MCF 10A (cell line): Measurements from ENCODE around the gene FAP. TPM values are rescaled to one million over a fixed set of nuclear protein-coding genes. Genes with fewer than 3 reads are reported as not detected.

Source experiments
- BruUV-seq: library from RNA; stranded (reverse); fragments of 400-500 nt; replicated peaks from 2 replicates; lab custom pipeline; 2021; lab: Mats Ljungman, UMichigan
- CTCF ChIA-PET: fragments of 300-600 bp; sonication (Branson Sonifier 250); formaldehyde crosslinking; extraction: SDS; loops from one replicate; lab custom pipeline; 2021; ENCODE audit warnings: antibody characterized with exemption, inconsistent platforms; lab: Yijun Ruan, JAX
- POLR2A ChIA-PET: fragments of 300-600, 350-650 bp; sonication (Branson Sonifier 250); formaldehyde crosslinking; extraction: SDS; loops from one replicate; lab custom pipeline; 2020; ENCODE audit warnings: antibody characterized with exemption, inconsistent platforms; lab: Yijun Ruan, JAX
- DNase-seq: peaks from one replicate; pipeline ENCODE4 v3.0.0-alpha.2; 2018; ENCODE audit not compliant: unreplicated experiment
- H3K27ac Mint-ChIP-seq: one replicate; pipeline ENCODE4 v1.8.0; 2022; ENCODE audit warnings: mild to moderate bottlenecking, low read depth, mixed read lengths; ENCODE audit not compliant: unreplicated experiment
- H3K27me3 Mint-ChIP-seq: one replicate; pipeline ENCODE4 v1.8.0; 2022; ENCODE audit warnings: mixed read lengths; ENCODE audit not compliant: insufficient read depth, unreplicated experiment
- H3K36me3 Mint-ChIP-seq: one replicate; pipeline ENCODE4 v1.8.0; 2022; ENCODE audit warnings: mild to moderate bottlenecking, moderate library complexity, mixed read lengths; ENCODE audit not compliant: insufficient read depth, unreplicated experiment
- H3K4me1 Mint-ChIP-seq: one replicate; pipeline ENCODE4 v1.8.0; 2022; ENCODE audit warnings: mixed read lengths; ENCODE audit not compliant: insufficient read depth, unreplicated experiment
- H3K4me3 Mint-ChIP-seq: one replicate; pipeline ENCODE4 v1.8.0; 2022; ENCODE audit warnings: mild to moderate bottlenecking, moderate library complexity, mixed read lengths; ENCODE audit not compliant: unreplicated experiment
- H3K9me3 Mint-ChIP-seq: one replicate; pipeline ENCODE4 v1.8.0; 2022; ENCODE audit warnings: mixed read lengths; ENCODE audit not compliant: unreplicated experiment
- intact Hi-C: fragments of 100-400 bp; cut with micrococcal nuclease; formaldehyde crosslinking; loops from 2 replicates; pipeline ENCODE4 v1.14.1; 2022
- total RNA-seq: library from RNA; stranded (reverse); gene quantifications from 2 replicates; pipeline ENCODE4 v1.2.3, GENCODE V29; 2022
- TF ChIP-seq, protein P1 (sequence below): fragments of 200-600 bp; IDR thresholded peaks from one replicate; pipeline ENCODE4 v1.8.0; 2022; ENCODE audit warnings: antibody characterized with exemption, mild to moderate bottlenecking; ENCODE audit not compliant: unreplicated experiment

FAP gene
- total RNA-seq, 1 experiment from 2014 or later = 12.1 TPM

DNA sequence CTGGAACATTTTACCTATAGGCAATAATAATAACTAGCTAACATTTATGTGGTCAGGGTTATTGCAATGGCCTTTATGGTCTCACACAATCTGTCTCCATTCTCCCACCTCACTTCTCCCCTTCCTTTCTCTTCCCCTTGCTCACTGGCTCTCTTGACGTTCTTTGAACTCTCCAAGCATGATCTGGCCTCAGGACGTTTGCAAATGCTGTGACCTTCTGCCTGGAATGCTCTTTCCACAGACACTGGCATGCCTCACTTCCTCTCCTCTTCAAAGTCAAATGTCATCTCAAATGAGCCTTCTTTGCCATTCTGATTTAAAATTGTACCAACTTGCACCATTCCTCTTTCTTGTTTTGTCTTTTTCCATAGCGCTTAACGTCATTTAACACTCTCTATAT, 65.9 kb downstream of the FAP start:
- H3K9me3 Mint-ChIP-seq = no peaks in the 10 kb centered on the region
- CTCF ChIA-PET = no interaction called here
- intact Hi-C loops = no loop called here
- H3K36me3 Mint-ChIP-seq = peaks cover 6% of the 10 kb centered on the region
- H3K4me3 Mint-ChIP-seq = no peak overlapping the region
- no peak for DNase-seq
- no peak overlapping the region for H3K27ac Mint-ChIP-seq
- H3K27me3 Mint-ChIP-seq = no peaks in the 10 kb centered on the region
- POLR2A ChIA-PET = no interaction called here
- H3K4me1 Mint-ChIP-seq = no peaks in the 10 kb centered on the region
- BruUV-seq = no TSS peak
- TF ChIP-seq, protein P1, sequence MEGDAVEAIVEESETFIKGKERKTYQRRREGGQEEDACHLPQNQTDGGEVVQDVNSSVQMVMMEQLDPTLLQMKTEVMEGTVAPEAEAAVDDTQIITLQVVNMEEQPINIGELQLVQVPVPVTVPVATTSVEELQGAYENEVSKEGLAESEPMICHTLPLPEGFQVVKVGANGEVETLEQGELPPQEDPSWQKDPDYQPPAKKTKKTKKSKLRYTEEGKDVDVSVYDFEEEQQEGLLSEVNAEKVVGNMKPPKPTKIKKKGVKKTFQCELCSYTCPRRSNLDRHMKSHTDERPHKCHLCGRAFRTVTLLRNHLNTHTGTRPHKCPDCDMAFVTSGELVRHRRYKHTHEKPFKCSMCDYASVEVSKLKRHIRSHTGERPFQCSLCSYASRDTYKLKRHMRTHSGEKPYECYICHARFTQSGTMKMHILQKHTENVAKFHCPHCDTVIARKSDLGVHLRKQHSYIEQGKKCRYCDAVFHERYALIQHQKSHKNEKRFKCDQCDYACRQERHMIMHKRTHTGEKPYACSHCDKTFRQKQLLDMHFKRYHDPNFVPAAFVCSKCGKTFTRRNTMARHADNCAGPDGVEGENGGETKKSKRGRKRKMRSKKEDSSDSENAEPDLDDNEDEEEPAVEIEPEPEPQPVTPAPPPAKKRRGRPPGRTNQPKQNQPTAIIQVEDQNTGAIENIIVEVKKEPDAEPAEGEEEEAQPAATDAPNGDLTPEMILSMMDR = no peak

DNA sequence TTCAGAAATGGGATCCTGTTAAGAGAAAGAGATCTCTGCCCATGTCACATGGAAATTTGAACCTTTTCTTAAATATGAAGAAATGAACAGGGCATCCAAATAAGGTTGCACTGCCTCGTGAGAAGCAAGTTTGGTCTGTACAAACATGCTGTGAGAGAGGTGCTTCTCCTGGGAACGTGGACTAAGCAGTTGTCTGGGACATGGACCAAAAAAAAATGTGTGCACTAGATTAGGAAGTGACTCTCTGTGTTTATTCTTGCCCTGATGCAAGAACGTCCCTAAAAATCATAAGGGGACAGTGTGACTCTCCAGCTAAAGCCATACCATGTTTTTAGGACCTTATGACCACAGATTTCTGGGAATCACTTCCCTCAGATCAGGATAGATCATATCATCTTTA, 67.5 kb downstream of the FAP start:
- ChIA-PET CTCF (interaction anchor here (0.9 to 1.4 kb wide), 3 partner anchors 40 to 127 kb away, joined by 3 to 5 read pairs (median 4); no protein-coding TSS in a partner anchor), POLR2A (no interaction called here)
- Mint-ChIP-seq H3K4me1 (no peaks in the 10 kb centered on the region), H3K27me3 (no peaks in the 10 kb centered on the region), H3K9me3 (no peaks in the 10 kb centered on the region), H3K36me3 (no peaks in the 10 kb centered on the region), H3K27ac (no peak overlapping the region), H3K4me3 (no peak overlapping the region)
- intact Hi-C loops = no loop called here
- no TSS peak for BruUV-seq
- TF ChIP-seq, protein P1 = no peak
- DNase-seq = no peak

DNA sequence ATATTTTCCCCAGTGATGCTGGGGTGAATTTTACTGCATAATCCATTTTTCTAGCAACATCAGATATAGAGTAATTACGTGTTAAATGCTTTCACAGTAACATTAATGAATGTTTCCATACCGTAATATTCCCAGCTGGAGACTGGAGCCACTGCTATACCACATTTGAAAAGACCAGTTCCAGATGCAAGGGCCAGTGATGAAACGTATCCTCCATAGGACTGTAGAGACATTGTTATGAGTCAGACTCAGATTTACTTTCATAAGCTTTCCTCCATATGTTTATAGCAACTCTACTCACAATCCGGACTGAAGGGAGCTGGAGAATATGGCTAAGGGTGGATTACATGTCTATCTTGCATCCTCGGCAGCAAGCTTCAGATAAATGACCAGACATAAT, 68.5 kb downstream of the FAP start:
- POLR2A ChIA-PET = interaction anchor here (0.7 kb wide), 1 partner anchor 732 kb away, joined by 3 read pairs; no protein-coding TSS in a partner anchor
- Mint-ChIP-seq H3K4me3 (no peak overlapping the region), H3K27me3 (no peaks in the 10 kb centered on the region), H3K4me1 (no peaks in the 10 kb centered on the region), H3K27ac (no peak overlapping the region), H3K9me3 (no peaks in the 10 kb centered on the region), H3K36me3 (no peaks in the 10 kb centered on the region)
- no TSS peak for BruUV-seq
- TF ChIP-seq, protein P1 = no peak
- CTCF ChIA-PET = interaction anchor here (0.5 to 1.4 kb wide), 3 partner anchors 21 to 433 kb away, joined by 4 to 6 read pairs (median 5); no protein-coding TSS in a partner anchor
- no peak for DNase-seq
- intact Hi-C loops = no loop called here

DNA sequence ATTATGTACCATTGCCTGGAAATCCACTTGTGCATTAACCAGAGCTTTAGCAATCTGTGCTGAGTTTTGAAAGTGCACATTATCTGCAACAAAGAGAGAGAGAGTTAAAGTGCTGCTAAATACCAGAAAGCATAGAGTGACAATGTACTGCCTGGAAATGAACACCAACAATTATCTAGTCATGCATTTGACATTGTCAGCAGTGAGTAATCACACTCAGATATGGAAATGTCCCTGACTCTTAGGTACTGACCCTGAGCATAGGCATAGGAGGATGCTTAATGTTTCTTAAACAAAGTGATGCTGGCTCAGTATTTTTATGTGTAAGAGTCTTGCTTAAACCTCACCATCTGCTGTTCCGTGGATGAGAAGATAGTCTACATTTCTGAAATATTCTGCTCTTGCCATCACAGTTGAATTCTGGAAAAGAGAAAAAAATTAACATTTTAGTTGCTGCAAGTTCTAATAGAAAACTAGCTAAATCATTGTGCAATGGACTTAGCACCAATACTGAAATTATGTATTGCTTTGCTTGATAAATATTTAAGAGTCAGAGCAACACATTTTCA, 70.4 kb downstream of the FAP start:
- ChIA-PET CTCF (interaction anchor here (0.8 to 1.2 kb wide), 3 partner anchors 17 to 146 kb away, joined by 3 read pairs; partner anchors contain the start of gene IFIH1), POLR2A (interaction anchor here (0.7 kb wide), 1 partner anchor 130 kb away, joined by 3 read pairs; no protein-coding TSS in a partner anchor)
- Mint-ChIP-seq H3K27me3 (no peaks in the 10 kb centered on the region), H3K4me1 (no peaks in the 10 kb centered on the region), H3K27ac (no peak overlapping the region), H3K36me3 (peaks cover 4% of the 10 kb centered on the region), H3K9me3 (no peaks in the 10 kb centered on the region), H3K4me3 (no peak overlapping the region)
- BruUV-seq = no TSS peak
- TF ChIP-seq, protein P1 = no peak
- intact Hi-C loops = no loop called here
- DNase-seq = no peak
